ENCODE results near the gene UTF1.
"Not testable (repeated sequence)": the region's sequence is repeated elsewhere in the genome, so short reads cannot be mapped to it uniquely, and the experiment has no call there.

UTF1 gene

GRCh38 chr10:133210398-133211140, 19.4 kb upstream of the UTF1 start:
- DNase-seq: no peak

- DNase-seq: no peak
Observed at GRCh38 chr10:133211141-133211830, 18.7 kb upstream of the UTF1 start.

GRCh38 chr10:133211959-133212852, 17.8 kb upstream of the UTF1 start:
- DNase-seq: no peak

GRCh38 chr10:133212853-133213494, 17.0 kb upstream of the UTF1 start:
- DNase-seq: no peak

GRCh38 chr10:133213641-133214467, 16.2 kb upstream of the UTF1 start:
- no peak for DNase-seq

GRCh38 chr10:133214468-133215410, 15.3 kb upstream of the UTF1 start:
- no peak for DNase-seq

- no peak for DNase-seq
Observed at GRCh38 chr10:133215586-133215985, 14.4 kb upstream of the UTF1 start.

- no peak for DNase-seq
Observed at GRCh38 chr10:133216776-133217175, 13.2 kb upstream of the UTF1 start.

GRCh38 chr10:133217800-133218589, 12.0 kb upstream of the UTF1 start:
- DNase-seq: no peak

GRCh38 chr10:133218891-133219290, 11.1 kb upstream of the UTF1 start:
- DNase-seq: no peak

- no peak for DNase-seq
Observed at GRCh38 chr10:133219782-133220181, 10.2 kb upstream of the UTF1 start.

GRCh38 chr10:133221331-133221730, 8.7 kb upstream of the UTF1 start:
- DNase-seq: no peak

GRCh38 chr10:133221756-133222155, 8.3 kb upstream of the UTF1 start:
- not testable (repeated sequence) for DNase-seq

- no peak for DNase-seq
Observed at GRCh38 chr10:133224076-133224475, 5.9 kb upstream of the UTF1 start.

GRCh38 chr10:133224756-133225372, 5.2 kb upstream of the UTF1 start:
- no peak for DNase-seq

- no peak for DNase-seq
Observed at GRCh38 chr10:133225707-133226191, 4.3 kb upstream of the UTF1 start.

- DNase-seq: peak; percentile 25
Observed at GRCh38 chr10:133226251-133226808, 3.7 kb upstream of the UTF1 start.

GRCh38 chr10:133227256-133227655, 2.8 kb upstream of the UTF1 start:
- no peak for DNase-seq
